ENCODE data around the gene CYTH3. TPM values are rescaled to one million over a fixed set of nuclear protein-coding genes. Genes with fewer than 3 reads are reported as not detected.
"Not testable (repeated sequence)": the region's sequence is repeated elsewhere in the genome, so short reads cannot be mapped to it uniquely, and the experiment has no call there.

CYTH3 gene
- total RNA-seq, 1 donor from 2014 or later, result 23.2 TPM

DNA sequence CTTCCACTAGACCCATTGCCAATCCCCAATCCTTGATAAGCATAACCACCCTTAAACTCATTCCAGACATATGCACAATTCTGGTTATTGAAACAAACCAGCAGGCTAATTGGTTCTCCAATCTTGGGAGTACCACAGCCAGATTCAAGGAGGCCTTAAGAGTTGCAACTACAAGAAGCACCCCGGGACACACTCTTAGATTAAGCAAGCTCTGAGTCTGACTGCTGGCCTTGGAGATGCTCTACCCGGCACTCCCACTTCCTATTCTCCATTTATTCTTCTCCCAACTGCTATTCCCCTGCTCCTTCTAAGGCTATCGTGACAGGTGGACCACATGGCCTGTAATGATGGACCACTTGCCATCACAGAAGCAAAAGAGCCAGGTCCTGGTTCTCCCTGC is 40.3 kb downstream of the CYTH3 start:
- no peak for DNase-seq

DNA sequence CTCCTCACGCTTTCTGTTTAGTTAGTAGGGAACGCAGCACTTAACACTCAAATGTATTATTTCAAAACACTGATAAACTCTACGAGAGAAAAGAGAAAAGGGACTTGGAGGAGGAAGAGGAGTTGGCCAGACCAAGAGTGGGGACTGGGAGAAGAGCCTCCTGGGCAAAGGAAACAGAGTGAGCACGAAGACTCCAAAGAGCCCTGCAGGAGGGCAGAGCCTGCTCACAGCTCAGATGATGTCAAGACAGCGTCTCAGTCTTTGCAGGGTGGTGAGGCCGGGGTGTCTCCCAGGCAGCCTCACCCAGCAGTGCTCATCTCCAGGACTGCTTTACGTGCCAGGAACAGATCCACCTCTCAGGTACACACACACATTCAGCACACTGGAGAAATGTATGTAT is 41.2 kb downstream of the CYTH3 start:
- DNase-seq, result no peak

DNA sequence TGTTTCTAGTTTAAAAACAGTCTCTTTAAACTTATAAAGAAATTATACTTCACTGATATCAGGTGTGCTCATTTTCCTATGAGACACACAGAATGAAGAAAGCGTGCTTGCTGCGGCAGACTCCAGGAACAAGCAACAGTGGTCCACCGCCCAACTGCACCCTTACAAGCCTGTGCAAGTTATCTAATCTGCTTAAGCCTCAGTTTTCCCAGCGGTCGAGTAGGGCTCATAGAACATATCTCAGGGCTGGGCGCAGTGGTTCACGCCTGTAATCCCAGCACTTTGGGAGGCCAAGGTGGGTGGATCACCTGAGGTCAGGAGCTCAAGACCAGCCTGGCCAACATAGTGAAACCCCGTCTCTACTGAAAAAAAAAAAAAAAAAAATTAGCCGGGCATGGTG is 43.1 kb downstream of the CYTH3 start:
- not testable (repeated sequence) for DNase-seq

- peak; percentile 79 for DNase-seq
Observed at GRCh38 chr7:6228361-6229229, 43.8 kb downstream of the CYTH3 start.

GRCh38 chr7:6227294-6227846 is 45.1 kb downstream of the CYTH3 start:
- DNase-seq, result peak; percentile 91

DNA sequence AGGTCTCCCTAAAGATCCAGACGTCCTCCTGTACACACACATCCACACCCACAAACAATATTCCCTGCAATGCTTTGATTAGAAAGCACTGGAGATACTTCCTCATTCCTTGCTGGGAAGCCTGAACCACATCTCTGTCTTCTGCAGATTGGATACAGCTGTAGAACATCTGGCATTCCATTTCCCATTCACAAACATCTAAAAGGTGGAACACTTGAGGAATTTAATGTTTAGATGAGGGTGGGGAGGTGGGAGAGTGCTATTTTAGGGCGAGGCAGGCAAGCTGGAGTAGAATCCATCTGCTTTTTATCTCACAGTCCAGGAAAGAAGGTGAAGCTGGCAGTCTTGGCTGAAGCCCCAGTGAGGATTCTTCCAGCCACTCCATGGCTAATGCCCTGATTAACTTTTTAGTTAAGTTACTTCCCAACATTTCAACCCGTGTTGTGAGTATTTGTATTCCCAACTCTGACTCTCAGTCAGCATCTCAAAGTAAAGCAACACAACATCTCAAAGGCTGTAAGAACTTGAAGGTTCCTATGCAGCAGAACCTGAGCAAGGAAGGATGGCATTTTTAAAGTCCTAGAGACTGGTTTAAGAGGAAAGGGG is 46.1 kb downstream of the CYTH3 start:
- DNase-seq, result peak; percentile 82

- DNase-seq, result not testable (repeated sequence)
Observed at GRCh38 chr7:6223411-6223810, 49.0 kb downstream of the CYTH3 start.

- not testable (repeated sequence) for DNase-seq
Observed at GRCh38 chr7:6223010-6223409, 49.4 kb downstream of the CYTH3 start.

GRCh38 chr7:6221340-6222319 is 50.8 kb downstream of the CYTH3 start:
- DNase-seq, result no peak

GRCh38 chr7:6218329-6218728 is 54.1 kb downstream of the CYTH3 start:
- DNase-seq, result no peak

DNA sequence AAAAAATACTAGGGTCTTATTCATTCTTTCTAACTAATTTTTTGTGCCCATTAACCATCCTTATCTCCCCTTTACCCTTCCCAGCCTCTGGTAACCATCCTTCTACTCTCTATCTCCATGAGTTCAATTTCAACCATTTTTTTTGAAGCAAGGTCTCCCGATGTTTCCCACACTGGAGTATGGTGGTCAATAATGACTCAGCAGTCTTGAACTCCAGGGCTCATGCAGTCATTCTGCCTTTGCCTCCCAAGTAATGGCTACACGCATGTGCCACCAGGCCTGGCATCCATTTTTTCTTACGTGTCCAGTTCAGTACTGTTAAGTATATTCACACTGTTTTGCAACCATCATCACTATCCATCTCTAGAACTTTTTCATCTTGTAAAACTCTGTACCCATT is 60.4 kb downstream of the CYTH3 start:
- no peak for DNase-seq

DNA sequence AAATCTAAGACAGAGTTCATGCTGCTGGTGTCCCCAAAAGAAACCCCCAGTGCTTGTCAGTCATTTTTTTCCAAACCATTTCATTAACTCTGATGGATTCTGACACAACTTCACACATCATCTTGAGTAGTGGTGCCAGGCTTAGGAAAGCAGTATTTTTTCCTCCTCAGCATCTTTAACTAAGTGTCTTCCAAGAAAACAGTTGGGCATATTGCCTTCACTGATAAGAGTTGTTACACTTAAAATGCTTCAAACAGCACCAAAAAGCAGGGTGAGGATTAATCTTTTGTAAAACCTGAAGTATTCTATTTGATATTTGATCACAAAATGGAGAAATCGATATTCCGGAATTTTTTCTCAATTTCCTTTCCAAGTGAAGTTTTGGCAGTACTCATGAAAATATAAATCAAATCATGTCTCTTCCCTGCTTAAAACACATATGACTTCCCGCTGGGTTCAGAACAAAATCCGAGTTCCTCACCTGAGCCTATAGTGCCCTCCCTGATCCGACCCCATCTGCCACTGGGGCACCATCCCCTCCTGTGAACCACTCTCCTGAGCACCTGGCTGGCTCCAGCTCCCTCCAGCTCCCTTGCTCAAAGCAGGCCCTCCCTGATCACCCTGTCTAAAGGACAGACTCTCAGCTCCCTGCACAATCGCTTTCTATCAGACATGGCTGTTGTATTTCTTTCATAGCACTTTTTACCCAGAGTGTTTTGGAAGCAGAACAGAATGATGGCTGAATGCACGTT is 61.6 kb downstream of the CYTH3 start:
- no peak for DNase-seq

DNA sequence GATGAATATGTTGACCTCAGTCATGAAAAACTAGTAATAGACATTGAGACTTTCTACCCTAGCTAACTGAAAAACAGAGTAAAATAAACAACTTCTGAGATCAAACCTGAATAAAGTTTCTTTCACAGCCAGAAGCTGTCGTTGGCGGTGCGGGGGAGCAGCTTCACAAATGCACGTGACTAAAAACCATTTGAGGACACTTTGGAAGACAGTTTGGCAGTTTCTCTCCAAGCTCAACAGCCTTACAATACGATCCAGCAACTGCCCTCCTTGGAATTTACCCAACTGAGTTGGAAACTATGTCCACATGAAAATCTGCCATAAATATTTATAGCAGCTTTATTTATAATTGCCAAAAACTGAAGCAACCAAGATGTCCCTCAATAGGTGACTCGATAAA is 63.1 kb downstream of the CYTH3 start:
- no peak for DNase-seq

DNA sequence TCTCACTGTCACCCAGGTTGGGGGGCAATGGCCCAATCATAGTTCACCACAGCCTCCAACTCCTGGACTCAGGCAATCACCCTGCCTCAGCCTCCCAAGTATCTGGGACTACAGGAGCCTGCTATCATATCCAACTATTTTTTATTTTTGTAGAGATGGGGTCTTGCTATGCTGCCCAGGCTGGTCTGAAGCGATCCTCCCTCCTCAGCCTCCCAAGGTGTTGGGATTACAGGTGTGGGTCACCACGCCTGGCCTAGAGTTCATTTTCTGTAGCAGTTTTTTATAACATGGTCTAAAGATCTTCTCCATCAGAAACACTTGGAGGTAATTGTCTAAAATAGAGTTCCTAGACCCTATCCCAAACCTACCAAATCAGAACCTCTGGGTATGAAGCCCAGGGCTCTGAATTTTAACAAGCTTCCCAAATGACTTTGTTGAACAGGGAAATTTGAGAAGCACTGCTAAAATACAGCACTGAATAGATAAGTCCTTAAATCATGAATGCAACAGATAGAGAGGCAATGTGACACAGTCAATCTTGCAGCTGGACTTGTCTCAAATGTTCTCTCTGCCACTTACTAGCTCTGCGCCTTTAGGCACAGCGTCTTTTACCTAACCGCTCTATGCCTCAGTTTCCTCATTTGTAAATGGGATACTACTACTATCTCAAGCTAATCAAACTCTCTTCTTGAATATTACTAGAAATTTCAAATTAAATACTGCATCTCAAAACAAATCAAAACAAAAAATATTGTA is 63.7 kb downstream of the CYTH3 start:
- no peak for DNase-seq

- no peak for DNase-seq
Observed at GRCh38 chr7:6205971-6206660, 66.3 kb downstream of the CYTH3 start.

DNA sequence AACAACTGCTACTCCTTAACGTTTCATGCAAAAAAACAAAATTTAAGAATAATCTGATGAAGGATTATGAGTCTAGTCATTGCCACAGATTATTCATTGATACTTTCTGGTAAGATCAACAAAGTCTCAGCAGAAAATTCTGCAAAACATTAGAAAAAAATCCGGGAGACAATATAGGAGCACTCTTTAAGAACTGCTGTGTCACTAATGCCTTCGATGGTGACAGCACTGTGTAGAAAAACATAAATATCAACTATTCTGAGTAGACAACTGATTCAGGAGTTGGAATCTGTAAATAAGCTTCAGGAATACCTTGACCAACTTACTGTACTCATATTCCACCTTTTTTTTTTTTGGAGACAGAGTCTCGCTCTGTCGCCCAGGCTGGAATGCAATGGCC is 69.0 kb downstream of the CYTH3 start:
- DNase-seq, result no peak

GRCh38 chr7:6202117-6202516 is 70.3 kb downstream of the CYTH3 start:
- no peak for DNase-seq

DNA sequence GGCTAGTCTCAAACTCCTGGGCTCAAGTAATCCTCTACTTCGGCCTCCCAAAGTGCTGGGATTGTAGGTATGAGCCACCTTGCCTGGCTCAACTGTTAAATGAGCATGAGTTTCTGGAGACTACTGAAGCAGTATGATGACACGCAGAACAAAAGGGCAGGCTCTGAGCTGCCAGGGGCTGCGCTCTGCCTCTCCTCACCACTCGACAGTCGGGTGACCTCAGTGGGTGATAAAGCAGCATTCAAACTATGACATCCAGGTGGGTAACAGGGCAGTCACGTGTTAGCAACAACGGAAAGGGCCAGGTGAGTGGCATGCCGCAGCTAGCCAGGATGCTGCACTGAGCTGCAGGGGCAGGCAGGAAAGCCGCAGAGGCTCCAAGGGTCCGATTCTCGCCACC is 71.5 kb downstream of the CYTH3 start:
- DNase-seq, result no peak

DNA sequence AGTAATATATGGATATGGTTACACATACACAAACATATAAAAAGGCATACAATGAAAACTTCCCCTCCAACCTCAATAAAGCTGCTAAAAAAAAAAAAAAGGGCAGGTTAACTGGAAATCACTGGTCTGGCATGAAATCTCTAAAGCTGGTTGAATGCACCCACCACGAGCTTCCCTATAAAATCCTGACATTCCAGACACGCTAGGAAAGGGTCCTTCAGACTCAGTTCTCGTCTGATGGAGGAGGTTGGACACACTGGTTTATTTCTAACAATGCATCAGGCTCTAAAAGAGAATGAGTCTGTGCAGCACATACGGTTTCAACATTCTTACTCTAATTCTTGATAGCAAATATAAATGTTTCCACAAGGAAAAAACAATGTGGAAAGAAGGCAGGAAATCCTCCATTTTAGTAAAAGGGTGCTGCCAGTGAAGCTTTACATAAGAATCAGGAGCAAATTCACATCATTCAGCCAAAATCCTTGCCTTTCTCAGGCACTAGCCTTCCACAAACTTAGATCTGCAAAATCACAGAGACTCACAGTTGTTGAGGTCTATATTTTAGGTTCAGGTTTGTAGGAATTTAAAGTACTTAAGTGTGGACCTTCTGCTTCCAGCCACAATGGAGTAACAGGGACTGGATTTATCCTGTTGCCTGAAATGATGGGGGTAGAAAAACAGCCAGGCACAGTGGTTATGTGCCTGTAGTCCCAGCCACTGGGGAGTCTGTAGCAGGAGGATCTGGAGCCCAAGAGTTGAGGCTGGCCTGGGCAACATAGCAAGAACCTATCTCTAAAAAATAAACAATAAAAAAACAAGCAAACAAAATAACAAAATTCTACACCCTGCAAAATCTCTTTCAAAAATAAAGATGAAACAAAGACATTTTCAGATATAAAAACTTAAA is 73.5 kb downstream of the CYTH3 start:
- no peak for DNase-seq

Measured in skin of body (tissue), 2 donors.